Left lobe of liver (tissue), 2 donors: ENCODE data around the gene ACTR8. TPM values are rescaled to one million over a fixed set of nuclear protein-coding genes. Genes with fewer than 3 reads are reported as not detected.

Experiments used
- ATAC-seq: fragments of 200-7000 bp; cut with Tn5 transposase; one replicate; pipeline ENCODE4 v1.9.1; 2020; ENCODE audit warnings: mild to moderate bottlenecking, moderate library complexity
- DNase-seq: peaks from one replicate; pipeline ENCODE4 v3.0.0-alpha.2; 2020; ENCODE audit warnings: low spot score
- total RNA-seq: library from RNA; stranded (reverse); gene quantifications from one replicate; pipeline ENCODE4 v1.2.1, GENCODE V29; 2021
- donor health status: DM: no; HTN: no; CAD: no; lungs with moderate emphysema.
- donor health status: DM: no; HTN: yes; CAD: no.

Gene ACTR8
- total RNA-seq, 1 donor from 2014 or later, result 9.9 TPM

GRCh38 chr3:53836084-53836872, 45.7 kb downstream of the ACTR8 start:
- DNase-seq, result no peak
- ATAC-seq, result no peak

- ATAC-seq (peak; percentile 69), DNase-seq (no peak)
Observed at GRCh38 chr3:53835257-53835656, 46.7 kb downstream of the ACTR8 start.

GRCh38 chr3:53834429-53835095, 47.4 kb downstream of the ACTR8 start:
- DNase-seq (no peak), ATAC-seq (no peak)

- ATAC-seq (no peak), DNase-seq (peak; percentile 36)
Observed at GRCh38 chr3:53833700-53834099, 48.3 kb downstream of the ACTR8 start.

- no peak for ATAC-seq
- DNase-seq, result no peak
Observed at GRCh38 chr3:53833053-53833645, 48.8 kb downstream of the ACTR8 start.

GRCh38 chr3:53830944-53831343, 51.0 kb downstream of the ACTR8 start:
- ATAC-seq, result no peak
- no peak for DNase-seq

- ATAC-seq (no peak), DNase-seq (no peak)
Observed at GRCh38 chr3:53829605-53830004, 52.3 kb downstream of the ACTR8 start.

- no peak for ATAC-seq
Observed at GRCh38 chr3:53828581-53828980, 53.4 kb downstream of the ACTR8 start.

GRCh38 chr3:53826048-53826447, 55.9 kb downstream of the ACTR8 start:
- ATAC-seq (no peak), DNase-seq (no peak)

More at GRCh38 chr3:53828581-53828980, 53.4 kb downstream of the ACTR8 start:
- DNase-seq, result no peak

- ATAC-seq, result no peak
- DNase-seq, result no peak
Observed at GRCh38 chr3:53824795-53825194, 57.2 kb downstream of the ACTR8 start.

- DNase-seq (no peak), ATAC-seq (no peak)
Observed at GRCh38 chr3:53823956-53824657, 57.8 kb downstream of the ACTR8 start.

GRCh38 chr3:53823026-53823955, 58.7 kb downstream of the ACTR8 start:
- DNase-seq (peak; percentile 44), ATAC-seq (peak; percentile 6)

GRCh38 chr3:53822331-53822741, 59.6 kb downstream of the ACTR8 start:
- DNase-seq (peak; percentile 41), ATAC-seq (no peak)

GRCh38 chr3:53821631-53822121, 60.3 kb downstream of the ACTR8 start:
- DNase-seq (no peak), ATAC-seq (no peak)

GRCh38 chr3:53820756-53821580, 61.0 kb downstream of the ACTR8 start:
- DNase-seq, result peak; percentile 40
- no peak for ATAC-seq

GRCh38 chr3:53820084-53820483, 61.9 kb downstream of the ACTR8 start:
- no peak for ATAC-seq
- DNase-seq, result no peak

- DNase-seq, result peak; percentile 37
- ATAC-seq, result no peak
Observed at GRCh38 chr3:53819163-53819868, 62.6 kb downstream of the ACTR8 start.
